GM13976 (cell line): Measurements from ENCODE around the gene MCM6.

ENCODE experiments used
- DNase-seq: peaks from one replicate; pipeline ENCODE4 v3.0.0; 2012; ENCODE audit warnings: low spot score
- CTCF ChIP-seq: IDR thresholded peaks from 2 replicates; pipeline ENCODE4 v1.5.1; 2012; ENCODE audit warnings: borderline replicate concordance, mild to moderate bottlenecking; ENCODE audit not compliant: insufficient read depth; ENCODE audit errors: extremely low read depth, missing control alignments, control extremely low read depth
- in situ Hi-C: fragments of 300-500 bp; cut with MboI; formaldehyde crosslinking; loops from one replicate; pipeline ENCODE4 v1.12.0; 2022; ENCODE audit warnings: low sequenced_read_pairs, mixed read lengths, inconsistent platforms; ENCODE audit not compliant: unreplicated experiment

Gene MCM6

GRCh38 chr2:135905679-135906078 lies 29.4 kb upstream of the MCM6 start:
- in situ Hi-C loops: no loop called here
- no peak for TF ChIP-seq CTCF
- no peak for DNase-seq

GRCh38 chr2:135904341-135904989 lies 28.2 kb upstream of the MCM6 start:
- DNase-seq: no peak
- in situ Hi-C loops: no loop called here
- no peak for TF ChIP-seq CTCF

- TF ChIP-seq CTCF: no peak
- no peak for DNase-seq
- in situ Hi-C loops: no loop called here
Measured at GRCh38 chr2:135903650-135904049, 27.4 kb upstream of the MCM6 start.

GRCh38 chr2:135899567-135899966 lies 23.3 kb upstream of the MCM6 start:
- no peak for TF ChIP-seq CTCF
- in situ Hi-C loops: no loop called here
- DNase-seq: no peak

GRCh38 chr2:135898234-135898786 lies 22.1 kb upstream of the MCM6 start:
- DNase-seq: no peak
- in situ Hi-C loops: no loop called here
- no peak for TF ChIP-seq CTCF

- in situ Hi-C loops: no loop called here
- DNase-seq: no peak
- TF ChIP-seq CTCF: no peak
Measured at GRCh38 chr2:135894930-135895329, 18.7 kb upstream of the MCM6 start.
